Hepatocyte (in vitro differentiated cells): ENCODE results near the gene XXYLT1.

ENCODE experiments used
- CTCF ChIP-seq: fragments of 200-600 bp; sonication (generic); IDR thresholded peaks from 2 replicates; pipeline ENCODE4 v1.5.1; 2016; ENCODE audit warnings: antibody characterized with exemption, mild to moderate bottlenecking; ENCODE audit not compliant: poor library complexity
- EZH2 ChIP-seq: fragments of 200-600 bp; sonication (generic); IDR thresholded peaks from 2 replicates; pipeline ENCODE4 v1.6.1; 2016; ENCODE audit warnings: antibody characterized with exemption, mild to moderate bottlenecking, borderline replicate concordance

GRCh38 chr3:195054311-195054710, 216.6 kb downstream of the XXYLT1 start:
- no peak for TF ChIP-seq CTCF
- no peak for TF ChIP-seq EZH2
